AG08396 (cell line): ENCODE measurements around the gene ENDOG.
A peak's percentile ranks its signal among the peaks of the same experiment; 100 is the strongest.

ENCODE experiments used
- DNase-seq: peaks from one replicate; pipeline ENCODE4 v3.0.0; 2012; ENCODE audit warnings: low spot score, mixed read lengths

ENDOG gene

DNA sequence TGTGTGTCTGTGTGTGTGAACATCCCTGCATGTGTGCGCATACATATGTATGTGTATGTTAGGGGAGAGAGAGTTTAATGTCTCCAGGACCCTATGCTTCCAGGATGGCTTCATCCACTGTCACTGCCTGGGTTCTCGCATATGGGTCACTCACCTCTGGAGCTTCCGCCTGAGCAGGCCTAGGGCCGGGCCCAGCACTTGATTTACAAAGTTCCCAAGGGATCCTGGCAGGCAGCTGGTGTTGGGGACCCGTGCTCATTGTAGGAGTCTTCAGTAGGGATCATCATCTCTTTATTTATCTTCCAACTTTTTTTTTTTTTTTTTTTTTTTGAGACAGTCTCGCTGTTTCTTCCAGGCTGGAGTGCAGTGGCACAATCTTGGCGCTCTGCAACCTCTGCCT lies 18.2 kb upstream of the ENDOG start:
- DNase-seq: no peak

DNA sequence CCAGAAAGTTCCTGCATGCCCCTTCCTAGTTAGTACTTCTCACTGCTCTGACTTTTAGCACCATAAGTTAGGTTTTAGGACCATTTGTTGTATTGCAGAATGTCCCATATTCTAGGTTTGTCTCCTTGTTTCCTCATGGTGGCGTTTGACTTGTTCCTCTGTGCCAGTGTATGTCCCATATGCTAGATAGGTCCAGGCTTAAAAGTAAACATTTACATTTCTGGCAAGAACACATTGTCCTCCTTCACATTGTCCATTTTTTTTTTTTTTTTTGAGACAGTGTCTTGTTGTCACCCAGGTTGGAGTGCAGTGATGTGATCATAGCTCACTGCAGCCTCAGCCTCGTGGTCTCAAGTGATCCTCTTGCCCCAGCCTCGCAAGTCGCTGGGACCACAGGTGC lies 15.8 kb upstream of the ENDOG start:
- no peak for DNase-seq

DNA sequence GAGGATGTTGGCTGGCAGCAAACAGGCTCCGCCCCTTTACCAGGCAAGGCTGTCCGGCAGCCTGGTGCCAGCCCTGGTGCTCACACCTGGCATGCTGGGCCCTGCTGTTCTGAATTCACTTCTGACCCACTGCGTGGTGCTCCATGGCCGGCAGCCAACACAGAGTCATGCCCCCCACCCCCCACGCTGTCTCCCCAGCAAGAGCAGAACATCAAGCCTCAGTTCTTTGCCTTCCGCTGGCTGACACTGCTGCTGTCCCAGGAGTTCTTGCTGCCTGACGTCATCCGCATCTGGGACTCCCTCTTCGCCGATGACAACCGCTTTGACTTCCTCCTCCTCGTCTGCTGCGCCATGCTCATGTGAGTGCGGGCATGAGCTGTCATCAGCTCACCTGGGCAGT lies 12.6 kb upstream of the ENDOG start:
- no peak for DNase-seq

DNA sequence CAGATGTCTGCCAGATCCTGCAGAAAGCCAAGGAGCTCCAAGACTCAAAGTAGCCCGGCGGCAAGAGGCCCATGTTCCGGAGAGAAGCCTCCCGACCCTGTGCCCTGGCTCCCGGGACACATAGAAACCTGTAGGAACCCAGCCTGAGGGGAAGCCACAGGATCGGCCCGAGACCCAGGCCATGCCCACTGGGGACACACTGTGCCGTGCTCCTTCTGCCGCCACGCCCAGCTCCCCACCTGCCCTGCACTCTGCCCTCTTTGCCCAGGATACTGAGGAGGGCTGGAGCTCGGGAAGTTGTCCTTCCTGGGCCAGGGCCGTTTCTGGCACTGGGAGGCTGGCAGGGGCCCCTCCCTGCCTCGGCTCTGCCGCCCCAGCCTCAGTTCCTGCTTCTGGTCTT lies 10.5 kb upstream of the ENDOG start:
- DNase-seq: no peak

DNA sequence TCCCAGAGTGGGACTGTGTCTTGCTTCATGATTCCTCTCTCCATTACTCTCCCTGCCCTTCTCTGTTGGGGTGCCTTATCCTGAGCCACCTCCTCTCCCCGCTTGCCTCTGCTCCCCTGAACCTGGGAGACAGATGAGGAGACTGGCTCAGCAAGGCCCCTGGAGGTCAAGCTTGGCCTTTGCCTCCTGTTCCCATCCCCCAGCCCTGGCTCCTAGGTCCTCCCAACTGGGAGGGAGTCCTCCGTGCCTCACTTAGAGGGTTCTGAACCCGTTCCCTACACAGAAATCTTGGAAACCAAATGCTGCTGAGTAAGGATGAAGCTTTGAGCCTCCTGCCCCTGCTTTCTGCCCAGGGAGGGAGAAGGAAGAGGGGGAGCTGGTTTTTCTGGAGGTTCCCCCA lies 9.8 kb upstream of the ENDOG start:
- no peak for DNase-seq

DNA sequence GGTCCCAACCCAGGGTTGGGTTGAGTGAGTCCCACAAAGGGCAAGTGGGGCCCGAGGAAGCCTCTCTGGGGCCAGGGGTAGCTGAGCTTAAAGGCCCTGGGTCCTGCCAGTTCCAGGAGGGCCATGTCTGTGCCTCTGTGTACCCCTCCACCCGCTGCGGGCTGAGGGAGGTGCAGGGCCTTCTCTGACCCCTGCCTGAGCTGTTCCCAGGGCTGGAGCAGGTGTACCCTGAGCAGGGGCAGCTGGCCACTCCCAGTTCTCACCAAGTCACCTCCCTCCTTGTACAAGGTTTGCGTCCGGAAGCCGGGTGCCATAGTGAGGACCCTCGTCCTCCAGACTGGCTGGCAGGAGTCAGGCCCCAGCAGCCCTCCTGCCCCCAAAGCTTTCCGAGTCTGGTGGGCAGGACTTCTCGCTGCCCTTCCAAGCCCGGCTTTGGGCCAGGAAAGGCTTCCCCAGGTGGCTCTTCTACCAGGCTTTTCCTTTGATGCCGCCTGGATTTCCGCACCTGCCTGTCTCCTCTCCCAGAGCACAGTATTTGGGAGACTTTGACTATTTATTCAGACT lies 9.2 kb upstream of the ENDOG start:
- no peak for DNase-seq

DNA sequence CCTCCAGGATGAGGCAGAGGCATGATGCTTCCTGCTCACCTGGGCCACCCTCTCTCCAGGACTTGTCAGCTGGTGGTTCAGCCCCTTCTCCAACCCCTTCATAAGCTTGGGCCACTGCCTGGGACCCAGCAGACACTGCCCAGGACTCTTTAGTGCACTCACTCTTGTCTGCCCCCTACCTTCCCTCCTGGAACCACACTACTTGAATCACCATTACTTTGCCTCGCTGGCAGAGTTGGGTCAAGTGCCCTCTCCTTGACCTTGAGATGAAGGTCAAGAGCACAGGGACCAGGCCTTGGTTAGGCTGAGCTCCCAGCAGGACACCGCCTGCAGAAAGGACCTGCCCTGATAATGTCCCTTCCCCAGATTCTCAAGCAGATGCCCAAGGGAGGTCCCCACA lies 8.5 kb upstream of the ENDOG start:
- DNase-seq: no peak

DNA sequence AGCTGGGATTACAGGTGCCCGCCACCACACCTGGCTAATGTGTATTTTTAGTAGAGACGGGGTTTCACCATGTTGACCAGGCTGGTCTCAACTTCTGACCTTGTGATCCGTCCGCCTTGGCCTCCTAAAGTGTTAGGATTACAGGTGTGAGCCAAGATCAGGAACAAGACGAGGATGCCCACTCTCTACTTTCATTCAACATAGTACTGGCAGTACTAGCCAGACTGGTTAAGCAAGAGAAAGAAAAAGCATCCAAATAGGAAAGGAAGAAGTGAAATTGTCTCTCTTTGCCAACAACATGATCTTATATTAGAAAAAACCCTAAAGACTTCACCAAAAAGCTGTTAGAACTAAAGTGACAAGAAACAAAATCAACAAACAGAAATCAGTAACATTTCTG lies 7.4 kb upstream of the ENDOG start:
- DNase-seq: no peak

DNA sequence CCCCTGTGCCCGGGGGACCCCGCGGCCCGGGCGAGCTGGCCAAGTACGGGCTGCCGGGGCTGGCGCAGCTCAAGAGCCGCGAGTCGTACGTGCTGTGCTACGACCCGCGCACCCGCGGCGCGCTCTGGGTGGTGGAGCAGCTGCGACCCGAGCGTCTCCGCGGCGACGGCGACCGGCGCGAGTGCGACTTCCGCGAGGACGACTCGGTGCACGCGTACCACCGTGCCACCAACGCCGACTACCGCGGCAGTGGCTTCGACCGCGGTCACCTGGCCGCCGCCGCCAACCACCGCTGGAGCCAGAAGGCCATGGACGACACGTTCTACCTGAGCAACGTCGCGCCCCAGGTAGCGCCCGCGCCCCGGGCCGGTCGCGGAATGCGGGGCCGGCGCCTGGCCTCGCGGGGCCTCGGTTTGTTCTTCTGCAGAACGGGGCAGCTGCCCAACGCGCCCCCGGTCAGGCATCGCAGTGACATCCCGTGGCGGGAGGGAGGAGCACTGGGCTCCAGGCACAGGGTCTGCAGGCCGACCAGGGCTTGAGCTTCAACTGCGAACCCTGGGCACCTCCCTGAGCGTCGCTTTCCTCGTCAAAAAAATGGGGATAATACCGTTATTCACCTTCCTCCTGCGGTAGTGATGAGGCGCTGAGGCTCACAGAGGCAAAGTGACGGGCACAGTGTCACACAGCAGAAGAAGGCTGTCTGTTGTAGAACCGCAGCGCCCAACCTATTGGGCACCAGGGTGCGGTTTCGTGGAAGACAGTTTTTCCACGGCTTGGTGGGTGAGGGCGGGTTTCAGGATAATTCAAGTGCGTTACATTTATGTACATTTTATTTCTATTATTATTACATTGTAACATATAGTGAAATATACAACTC lies 777 bp downstream of the ENDOG start:
- peak; percentile 71 for DNase-seq

DNA sequence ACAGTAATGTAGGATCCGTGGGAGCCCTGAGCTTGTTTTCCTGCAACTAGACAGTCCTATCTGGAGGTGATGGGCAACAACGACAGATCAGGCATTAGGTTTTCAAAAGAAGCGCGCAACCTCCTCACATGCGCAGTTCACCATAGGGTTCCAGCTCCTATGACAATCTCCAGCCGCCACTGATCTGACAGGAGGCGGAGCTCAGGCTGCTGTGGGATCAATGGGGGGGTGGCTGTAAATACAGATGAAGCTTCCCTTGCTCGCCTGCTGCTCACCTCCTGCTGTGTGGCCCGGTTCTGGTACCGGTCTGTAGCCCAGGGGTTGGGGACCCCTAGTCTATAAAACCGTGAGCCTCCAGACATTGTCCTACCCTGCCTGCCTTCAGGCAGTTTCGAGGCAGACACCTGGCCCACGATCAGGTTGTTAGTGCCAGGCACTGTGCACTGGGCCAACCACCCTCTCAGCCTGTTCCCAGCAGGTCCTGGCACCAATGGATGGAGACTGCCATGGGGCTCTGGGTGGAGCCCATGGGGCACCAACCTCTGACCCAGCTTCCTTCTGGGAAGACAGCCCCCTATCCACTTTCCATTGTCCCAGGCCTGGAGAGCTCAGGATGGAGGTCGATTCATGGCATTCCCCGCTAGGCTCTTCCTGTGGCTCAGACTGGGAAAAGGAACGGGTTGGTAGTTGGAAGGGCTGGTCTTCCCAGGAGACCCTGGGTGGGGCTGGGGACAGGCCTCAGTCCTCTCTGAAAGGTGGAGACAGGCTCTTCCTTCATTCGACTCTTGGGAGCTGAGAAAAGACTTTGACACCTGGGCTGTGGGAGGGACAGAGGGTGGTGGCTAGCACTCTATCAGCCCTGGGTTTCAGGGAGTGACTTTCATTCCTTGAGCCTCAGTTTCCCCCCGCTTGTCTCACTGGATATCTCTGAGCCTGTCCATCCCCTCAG lies 1.7 kb downstream of the ENDOG start:
- DNase-seq: no peak

DNA sequence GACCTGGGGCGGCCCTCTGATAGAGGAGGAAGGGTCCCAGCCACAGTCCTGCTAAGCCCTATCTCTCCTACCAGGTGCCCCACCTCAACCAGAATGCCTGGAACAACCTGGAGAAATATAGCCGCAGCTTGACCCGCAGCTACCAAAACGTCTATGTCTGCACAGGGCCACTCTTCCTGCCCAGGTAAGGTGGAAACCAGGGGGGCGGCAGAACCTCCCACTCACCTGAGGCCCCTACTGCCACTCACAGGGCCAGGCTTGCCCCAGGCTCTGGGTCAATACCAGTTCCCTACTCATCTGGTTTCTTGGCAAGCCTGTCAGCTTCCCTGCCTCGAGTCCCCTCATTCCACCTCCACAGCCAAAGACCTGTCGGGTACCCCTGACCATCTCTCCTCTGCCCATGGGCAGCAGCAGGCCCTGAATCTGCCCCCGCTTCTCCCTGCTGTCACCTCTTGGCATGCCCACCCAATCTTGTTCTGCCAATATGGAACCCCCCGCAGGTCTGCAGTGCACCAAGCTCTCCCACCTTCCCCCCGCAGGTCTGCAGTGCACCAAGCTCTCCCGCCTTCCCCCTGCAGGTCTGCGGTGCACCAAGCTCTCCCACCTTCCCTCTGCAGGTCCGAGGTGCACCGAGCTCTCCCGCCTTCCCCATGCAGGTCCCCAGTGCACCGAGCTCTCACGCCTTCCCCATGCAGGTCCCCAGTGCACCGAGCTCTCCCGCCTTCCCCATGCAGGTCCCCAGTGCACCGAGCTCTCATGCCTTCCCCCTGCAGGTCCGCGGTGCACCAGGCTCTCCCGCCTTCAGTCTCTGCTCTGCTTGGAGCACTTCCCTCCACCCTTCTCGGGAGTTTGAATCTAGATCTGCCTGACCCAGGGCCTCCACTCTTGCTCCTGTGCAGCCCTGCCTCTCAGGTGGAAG lies 2.6 kb downstream of the ENDOG start:
- no peak for DNase-seq

DNA sequence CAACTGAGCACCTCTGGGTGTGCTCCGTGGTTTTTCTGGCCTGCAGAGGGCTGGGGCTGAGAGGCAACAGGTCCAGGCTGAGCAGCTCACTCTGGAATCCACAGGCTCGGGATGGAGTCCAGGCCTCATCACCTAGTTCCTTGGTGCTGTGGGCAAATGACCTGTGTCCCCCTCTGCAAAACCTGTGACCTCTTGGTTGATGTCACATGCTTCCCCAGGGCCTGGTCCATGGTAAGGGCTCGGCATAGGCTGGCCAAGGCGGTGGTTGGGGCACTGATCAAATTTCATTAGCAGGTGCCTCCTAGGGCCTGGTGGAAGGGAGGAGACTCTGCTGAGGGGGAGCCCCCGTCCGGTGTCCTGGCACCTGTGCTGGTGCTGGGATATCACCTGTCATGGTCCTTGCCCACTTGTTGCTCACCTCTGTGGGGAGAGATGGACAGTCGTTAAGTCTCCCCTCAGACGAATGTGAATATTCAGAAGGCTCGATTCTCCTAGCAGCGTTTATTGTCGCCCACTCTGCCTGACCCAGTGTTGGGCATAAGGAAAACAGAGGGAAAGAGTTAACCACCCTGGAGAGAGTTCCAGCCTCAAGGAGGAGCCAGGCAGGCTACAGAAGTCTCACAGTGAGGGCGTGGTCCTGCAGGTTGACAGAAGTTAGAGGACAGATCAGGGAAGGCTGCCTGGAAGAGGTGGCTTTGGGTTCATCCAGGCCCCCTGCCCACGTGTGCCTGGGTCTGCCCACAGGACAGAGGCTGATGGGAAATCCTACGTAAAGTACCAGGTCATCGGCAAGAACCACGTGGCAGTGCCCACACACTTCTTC lies 3.5 kb downstream of the ENDOG start:
- no peak for DNase-seq

DNA sequence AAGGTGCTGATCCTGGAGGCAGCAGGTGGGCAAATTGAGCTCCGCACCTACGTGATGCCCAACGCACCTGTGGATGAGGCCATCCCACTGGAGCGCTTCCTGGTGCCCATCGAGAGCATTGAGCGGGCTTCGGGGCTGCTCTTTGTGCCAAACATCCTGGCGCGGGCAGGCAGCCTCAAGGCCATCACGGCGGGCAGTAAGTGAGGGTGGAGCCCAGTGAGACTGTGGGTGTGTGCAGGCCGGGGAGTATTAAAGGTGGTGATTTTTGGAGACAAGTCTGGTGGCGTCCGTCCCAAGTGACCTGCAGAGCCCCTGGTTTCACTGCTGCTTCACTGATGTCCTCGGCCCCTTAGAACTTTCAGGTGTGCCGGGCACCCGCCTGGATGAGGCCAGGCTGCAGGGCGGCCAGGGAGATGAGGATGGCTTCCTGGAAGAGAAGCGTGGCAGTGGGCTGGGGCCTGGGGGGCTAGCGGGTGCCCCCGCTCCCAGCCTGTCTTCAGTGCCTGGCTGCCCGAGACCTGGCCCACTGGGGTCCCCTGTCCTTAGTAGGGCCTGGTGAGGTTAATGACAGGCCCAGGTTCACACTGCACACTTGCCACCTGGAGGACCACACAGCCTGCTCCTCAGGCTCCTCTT lies 4.2 kb downstream of the ENDOG start:
- no peak for DNase-seq

DNA sequence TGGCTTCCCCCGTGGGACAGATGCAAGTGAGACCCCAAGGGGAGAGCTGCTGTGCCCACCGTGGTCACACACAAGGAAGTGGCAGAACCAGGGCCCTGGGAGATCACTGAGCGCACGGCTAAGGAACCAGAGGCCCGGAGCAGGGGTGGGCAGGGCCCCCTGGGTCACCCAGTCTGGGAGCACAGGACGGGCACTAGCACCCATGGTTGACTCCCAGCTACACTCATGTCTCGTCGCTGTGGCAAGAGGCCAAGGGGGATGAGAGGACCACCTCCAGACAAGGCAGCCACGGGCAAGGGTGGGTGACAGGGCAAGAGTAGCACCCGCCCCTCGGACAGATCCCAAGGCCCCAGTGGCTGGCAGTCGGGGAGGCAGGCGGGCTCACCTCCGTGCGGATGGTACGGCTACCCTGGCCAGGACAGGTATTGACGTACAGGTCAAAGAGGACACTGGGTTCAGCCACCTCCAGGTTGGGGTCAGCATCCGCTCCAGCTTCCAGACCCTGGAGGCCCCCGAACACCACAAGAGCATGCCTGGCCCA lies 5.1 kb downstream of the ENDOG start:
- no peak for DNase-seq

DNA sequence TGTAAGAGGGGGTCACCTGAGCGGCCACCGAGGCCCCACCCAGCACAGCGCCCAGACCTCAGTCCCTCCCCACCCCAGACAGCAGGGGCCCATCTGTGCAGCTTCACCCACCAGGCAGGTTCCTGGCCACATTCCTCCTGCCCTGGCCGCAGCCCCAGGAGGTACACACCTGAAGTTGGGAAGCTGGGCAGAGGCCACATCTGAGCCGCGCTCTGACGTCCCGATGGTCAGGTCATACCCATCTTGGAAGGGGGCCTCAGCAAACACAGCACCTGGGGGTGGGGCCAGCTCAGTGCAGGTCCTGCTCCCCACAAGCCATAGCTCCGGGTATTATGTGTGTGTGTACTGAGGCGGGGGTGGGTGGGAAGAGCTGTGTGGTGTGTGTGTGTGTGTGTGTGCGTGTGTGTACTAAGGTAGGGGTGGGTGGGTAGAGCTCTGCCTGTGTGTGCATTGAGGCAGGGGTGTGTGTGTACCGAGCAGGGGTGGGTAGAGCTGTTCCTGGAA lies 5.7 kb downstream of the ENDOG start:
- no peak for DNase-seq

DNA sequence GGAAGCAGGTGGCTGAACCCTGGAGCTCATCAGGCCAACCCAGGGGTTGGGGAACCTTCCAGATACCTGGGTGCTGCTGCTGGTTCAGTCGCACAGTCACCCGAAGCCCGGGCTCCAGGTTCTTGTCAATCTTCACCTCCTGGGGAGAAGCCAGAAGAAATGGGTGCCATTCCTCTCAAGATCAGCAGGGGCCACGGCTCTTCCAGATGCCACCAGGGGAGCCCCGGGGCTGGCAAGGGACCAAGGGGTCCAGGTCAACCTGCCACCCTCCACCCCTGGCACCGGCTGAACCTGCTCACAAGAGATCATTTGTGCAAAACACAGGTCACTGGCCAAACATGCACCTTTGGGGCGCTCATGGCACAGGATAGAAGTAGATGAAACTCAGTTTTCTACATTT lies 6.6 kb downstream of the ENDOG start:
- no peak for DNase-seq

DNA sequence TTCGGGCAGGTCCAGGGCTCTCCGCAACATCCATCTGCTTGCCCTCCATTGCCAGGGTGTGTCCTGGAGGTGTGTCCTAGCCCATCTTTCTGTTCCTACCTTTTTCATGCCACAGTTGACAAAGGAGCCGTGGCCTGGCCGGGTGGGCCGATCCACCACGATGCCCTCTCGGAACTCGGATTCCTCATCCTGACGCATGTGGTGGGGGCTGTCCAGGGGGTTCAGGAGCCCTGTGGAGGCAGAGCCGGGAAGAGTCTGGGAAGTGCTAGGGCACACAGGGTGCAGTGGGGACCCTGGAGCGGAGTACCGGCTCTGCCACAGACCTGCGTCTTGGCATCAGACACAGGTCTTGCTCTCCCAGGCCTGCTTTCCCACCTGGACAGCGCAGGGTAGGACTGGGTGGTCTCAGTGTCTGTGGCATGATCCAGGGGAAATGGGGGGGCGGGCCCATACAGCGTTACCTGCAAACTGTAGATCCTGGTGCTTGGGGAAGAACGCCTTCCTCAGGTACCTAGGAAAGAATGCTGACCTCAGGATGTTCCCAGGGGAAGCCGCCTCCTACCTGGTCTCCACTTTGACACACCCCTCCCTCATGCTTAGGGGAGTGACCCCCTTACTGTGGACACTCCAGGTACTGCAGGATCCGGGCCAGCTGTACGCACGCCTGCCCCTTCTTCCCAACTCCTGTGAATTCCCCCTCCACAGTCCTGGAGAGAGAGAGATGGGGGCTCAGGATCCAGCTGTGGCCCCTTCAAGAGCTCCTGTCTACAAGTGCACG lies 7.8 kb downstream of the ENDOG start:
- DNase-seq: no peak

DNA sequence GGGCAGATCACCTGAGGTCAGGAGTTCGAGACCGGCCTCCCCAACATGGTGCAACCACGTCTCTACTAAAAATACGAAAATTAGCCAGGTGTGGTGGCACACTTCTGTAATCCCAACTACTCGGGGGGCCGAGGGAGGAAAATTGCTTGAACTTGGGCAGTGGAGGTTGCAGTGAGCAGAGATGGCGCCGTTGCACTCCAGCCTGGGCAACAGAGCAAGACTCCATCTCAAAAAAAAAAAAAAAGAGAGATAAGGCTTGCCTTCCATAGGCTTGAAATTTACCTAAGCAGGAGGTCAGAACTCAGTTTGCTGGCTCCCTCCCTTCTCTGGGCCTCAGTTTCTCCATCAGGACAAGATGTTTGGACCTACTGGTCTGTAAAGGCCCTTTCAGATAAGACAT lies 10.0 kb downstream of the ENDOG start:
- DNase-seq: no peak
